ENCODE data around the gene ANKRD45.
"Not testable (repeated sequence)": the region's sequence is repeated elsewhere in the genome, so short reads cannot be mapped to it uniquely, and the experiment has no call there.

The ANKRD45 gene

DNA sequence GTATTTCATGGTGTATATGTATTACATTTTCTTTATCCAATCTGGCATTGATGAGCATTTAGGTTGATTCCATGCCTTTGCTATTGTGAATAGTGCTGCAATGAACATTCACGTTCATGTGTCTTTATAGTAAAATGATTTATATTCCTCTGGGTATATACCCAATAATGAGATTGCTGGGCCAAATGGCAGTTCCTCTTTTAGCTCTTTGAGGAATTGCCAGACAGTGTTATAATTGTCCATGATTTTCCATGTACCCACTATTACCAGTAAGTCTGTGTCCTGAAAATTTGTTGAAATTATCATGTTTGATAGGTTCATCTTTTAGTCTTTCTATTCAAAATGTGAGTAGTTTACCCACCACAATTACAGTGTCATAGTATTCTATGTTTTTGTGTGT, 101.2 kb downstream of the ANKRD45 start:
- no peak for DNase-seq

DNA sequence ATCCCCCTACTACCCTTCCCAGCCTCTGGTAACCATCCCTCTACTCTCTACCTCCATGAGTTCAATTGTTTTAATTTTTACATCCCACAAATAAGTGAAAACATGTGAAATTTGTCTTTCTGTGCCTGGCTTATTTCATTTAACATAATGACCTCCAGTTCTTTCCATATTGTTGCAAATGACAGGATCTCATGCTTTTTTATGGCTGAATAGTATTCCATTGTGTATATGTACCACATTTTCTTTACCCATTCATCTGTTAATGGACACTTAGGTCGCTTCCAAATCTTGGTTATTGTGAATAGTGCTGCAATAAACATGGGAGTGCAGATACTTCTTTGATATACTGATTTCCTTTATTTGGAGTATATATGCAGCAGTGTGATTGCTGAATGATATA, 105.8 kb downstream of the ANKRD45 start:
- not testable (repeated sequence) for DNase-seq

GRCh38 chr1:173562813-173563212, 106.8 kb downstream of the ANKRD45 start:
- no peak for DNase-seq

DNA sequence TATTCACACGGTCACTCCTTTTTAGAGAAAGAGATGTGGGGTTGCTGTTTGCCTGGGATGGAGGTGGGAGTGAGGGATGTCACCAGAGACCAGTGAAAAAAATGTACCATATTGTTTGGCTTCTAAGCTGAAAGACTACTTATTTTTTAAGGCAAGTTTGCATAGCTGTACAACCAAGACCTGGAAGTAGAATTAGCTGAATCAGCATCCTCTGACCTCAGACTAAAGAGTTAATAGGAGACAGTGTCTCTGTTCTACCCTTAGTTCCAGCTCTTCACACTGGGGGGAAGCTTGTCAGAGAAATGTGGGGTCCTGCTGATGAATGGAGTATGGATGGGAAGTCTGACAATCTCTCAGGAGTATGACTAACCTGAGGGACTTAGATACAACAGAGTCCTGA, 108.4 kb downstream of the ANKRD45 start:
- no peak for DNase-seq

GRCh38 chr1:173560285-173560880, 109.3 kb downstream of the ANKRD45 start:
- no peak for DNase-seq
